Fibroblast of skin of left biceps (primary cell): Measurements from ENCODE around the gene SYPL1.

Experiments used
- DNase-seq, 2 experiments: peaks; one replicate each; pipeline ENCODE4 v3.0.0-alpha.2; 2013; ENCODE audit warnings: low read depth in 2 of 2

SYPL1 gene

GRCh38 chr7:106050746-106051117, 61.4 kb downstream of the SYPL1 start:
- no peak for DNase-seq

- DNase-seq: peak; percentile 58 to 62
Observed at GRCh38 chr7:106050002-106050745, 61.9 kb downstream of the SYPL1 start.

- no peak for DNase-seq
Observed at GRCh38 chr7:106049139-106049752, 62.9 kb downstream of the SYPL1 start.

GRCh38 chr7:106048706-106049020, 63.4 kb downstream of the SYPL1 start:
- DNase-seq: no peak

GRCh38 chr7:106047818-106048705, 64.0 kb downstream of the SYPL1 start:
- no peak for DNase-seq

GRCh38 chr7:106047184-106047583, 64.9 kb downstream of the SYPL1 start:
- DNase-seq: no peak

GRCh38 chr7:106045586-106045985, 66.5 kb downstream of the SYPL1 start:
- peak; percentile 51 to 57 for DNase-seq

- DNase-seq: no peak
Observed at GRCh38 chr7:106045139-106045538, 67.0 kb downstream of the SYPL1 start.

- DNase-seq: no peak
Observed at GRCh38 chr7:106042196-106042611, 69.9 kb downstream of the SYPL1 start.

GRCh38 chr7:106041140-106041717, 70.9 kb downstream of the SYPL1 start:
- DNase-seq: no peak
